DND-41 (cell line): ENCODE results near the gene VWA8.

Source experiments
- EZH2 ChIP-seq: IDR thresholded peaks from 3 replicates; pipeline ENCODE4 v1.6.1; 2012; ENCODE audit warnings: borderline replicate concordance, low read depth, mild to moderate bottlenecking, moderate library complexity, low read length, inconsistent platforms; ENCODE audit not compliant: severe bottlenecking
- TF ChIP-seq, protein P1 (sequence below): IDR thresholded peaks from 2 replicates; pipeline ENCODE4 v1.5.1; 2012; ENCODE audit warnings: borderline replicate concordance, low read length, moderate library complexity, mild to moderate bottlenecking; ENCODE audit not compliant: poor library complexity, severe bottlenecking; ENCODE audit errors: extremely low read depth

DNA sequence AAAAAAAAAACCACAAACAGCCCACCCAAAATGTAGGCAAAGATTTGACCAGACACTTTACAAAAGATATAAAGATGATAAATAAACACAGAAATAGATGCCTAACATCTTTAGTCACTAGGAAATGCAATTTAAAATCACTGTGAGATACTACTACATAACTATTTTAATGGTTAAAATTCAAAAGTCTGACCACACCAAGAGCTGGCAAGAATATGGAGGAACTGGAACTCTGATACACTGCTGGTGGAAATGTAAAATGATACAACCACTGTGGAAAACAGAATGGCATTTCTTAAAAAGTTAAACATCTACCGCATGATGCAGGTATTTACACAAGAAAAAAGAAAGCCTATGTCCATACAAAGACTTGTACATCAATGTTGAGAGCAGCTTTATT lies 26.8 kb downstream of the VWA8 start:
- TF ChIP-seq, protein P1, sequence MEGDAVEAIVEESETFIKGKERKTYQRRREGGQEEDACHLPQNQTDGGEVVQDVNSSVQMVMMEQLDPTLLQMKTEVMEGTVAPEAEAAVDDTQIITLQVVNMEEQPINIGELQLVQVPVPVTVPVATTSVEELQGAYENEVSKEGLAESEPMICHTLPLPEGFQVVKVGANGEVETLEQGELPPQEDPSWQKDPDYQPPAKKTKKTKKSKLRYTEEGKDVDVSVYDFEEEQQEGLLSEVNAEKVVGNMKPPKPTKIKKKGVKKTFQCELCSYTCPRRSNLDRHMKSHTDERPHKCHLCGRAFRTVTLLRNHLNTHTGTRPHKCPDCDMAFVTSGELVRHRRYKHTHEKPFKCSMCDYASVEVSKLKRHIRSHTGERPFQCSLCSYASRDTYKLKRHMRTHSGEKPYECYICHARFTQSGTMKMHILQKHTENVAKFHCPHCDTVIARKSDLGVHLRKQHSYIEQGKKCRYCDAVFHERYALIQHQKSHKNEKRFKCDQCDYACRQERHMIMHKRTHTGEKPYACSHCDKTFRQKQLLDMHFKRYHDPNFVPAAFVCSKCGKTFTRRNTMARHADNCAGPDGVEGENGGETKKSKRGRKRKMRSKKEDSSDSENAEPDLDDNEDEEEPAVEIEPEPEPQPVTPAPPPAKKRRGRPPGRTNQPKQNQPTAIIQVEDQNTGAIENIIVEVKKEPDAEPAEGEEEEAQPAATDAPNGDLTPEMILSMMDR: no peak
- no peak for TF ChIP-seq EZH2
